Camera-type eye (tissue), 1 donor: ENCODE data around the gene PON1. TPM values are rescaled to one million over a fixed set of nuclear protein-coding genes. Genes with fewer than 3 reads are reported as not detected.

Experiments used
- total RNA-seq: library from RNA; depleted of rRNA; stranded (reverse); fragments of >200 nt; gene quantifications from one replicate; pipeline ENCODE4 v1.2.3, GENCODE V29; 2014

Gene PON1
- not detected for total RNA-seq

GRCh38 chr7:95324431-95324830, at the start of gene PON1:
TSS of gene PON1 (minus strand) at chr7:95324532. CDS start at chr7:95324475, 57 bp downstream.

Other genes with a start within 250 kb of the PON1 start
- gene PON3, start 71.8 kb upstream of the PON1 start, total RNA-seq = 1.4 TPM
- gene PON2, start 110.5 kb upstream of the PON1 start, total RNA-seq = 109 TPM
- gene ASB4, start 161.4 kb upstream of the PON1 start, total RNA-seq = 1.0 TPM